DOHH2 (cell line): Measurements from ENCODE around the gene PANK2.

Source experiments
- H3F3A ChIP-seq: fragments of 200-600 bp; sonication (generic), shearing (Covaris generic); 2 replicates; pipeline ENCODE4 v1.6.0; 2016; ENCODE audit warnings: antibody characterized with exemption, mild to moderate bottlenecking; ENCODE audit not compliant: control insufficient read depth, insufficient read depth
- H3K27ac ChIP-seq: fragments of 200-600 bp; sonication (generic); 2 replicates; pipeline ENCODE4 v1.5.1; 2014; ENCODE audit warnings: low read depth, mild to moderate bottlenecking, low read length, moderate library complexity
- H3K27me3 ChIP-seq: fragments of 200-600 bp; sonication (generic); 2 replicates; pipeline ENCODE4 v1.6.1; 2014; ENCODE audit warnings: mild to moderate bottlenecking, low read length, mixed read lengths; ENCODE audit not compliant: control insufficient read depth
- H3K36me3 ChIP-seq: fragments of 200-600 bp; sonication (generic); 2 replicates; pipeline ENCODE4 v1.6.1; 2014; ENCODE audit warnings: mild to moderate bottlenecking, low read length, moderate library complexity, mixed read lengths; ENCODE audit not compliant: control insufficient read depth
- H3K4me1 ChIP-seq: fragments of 200-600 bp; sonication (generic); 2 replicates; pipeline ENCODE4 v1.6.1; 2014; ENCODE audit warnings: mild to moderate bottlenecking, low read length, mixed read lengths; ENCODE audit not compliant: control insufficient read depth
- H3K4me2 ChIP-seq: fragments of 200-600 bp; sonication (generic); 2 replicates; pipeline ENCODE4 v1.6.0; 2014; ENCODE audit warnings: mild to moderate bottlenecking, low read length, moderate library complexity
- H3K4me3 ChIP-seq: fragments of 200-600 bp; sonication (generic); 2 replicates; pipeline ENCODE4 v1.5.1; 2014; ENCODE audit warnings: mild to moderate bottlenecking, low read length, mixed read lengths
- H3K79me2 ChIP-seq: fragments of 200-600 bp; sonication (generic); 2 replicates; pipeline ENCODE4 v1.6.1; 2014; ENCODE audit warnings: mild to moderate bottlenecking, low read length, mixed read lengths; ENCODE audit not compliant: control insufficient read depth
- H3K9me2 ChIP-seq: fragments of 200-600 bp; sonication (generic); replicated peaks from 2 replicates; pipeline ENCODE4 v1.6.1; 2014; ENCODE audit warnings: mild to moderate bottlenecking, low read length, mixed read lengths; ENCODE audit not compliant: control insufficient read depth
- H3K9me3 ChIP-seq: fragments of 200-600 bp; sonication (generic); 2 replicates; pipeline ENCODE4 v1.6.1; 2014; ENCODE audit warnings: antibody characterized with exemption, low read length, mixed read lengths; ENCODE audit not compliant: control insufficient read depth, insufficient read depth
- H4K20me1 ChIP-seq: fragments of 200-600 bp; sonication (generic); 2 replicates; pipeline ENCODE4 v1.6.0; 2014; ENCODE audit warnings: low read depth, mild to moderate bottlenecking, antibody characterized with exemption, low read length, moderate library complexity; ENCODE audit not compliant: control insufficient read depth, insufficient read depth
- CTCF ChIP-seq: fragments of 200-600 bp; sonication (generic); IDR thresholded peaks from one replicate; pipeline ENCODE4 v1.5.1; 2014; ENCODE audit warnings: antibody characterized with exemption, mild to moderate bottlenecking, low read depth, low read length; ENCODE audit not compliant: poor library complexity, severe bottlenecking
- EZH2phosphoT487 ChIP-seq: fragments of 200-600 bp; sonication (generic); IDR thresholded peaks from 2 replicates; pipeline ENCODE4 v1.6.1; 2017; ENCODE audit warnings: borderline replicate concordance, mild to moderate bottlenecking, antibody characterized with exemption, low read length, moderate library complexity, mixed read lengths

PANK2 gene

GRCh38 chr20:3914446-3914845 lies 25.3 kb downstream of the PANK2 start:
- Histone ChIP-seq H3K36me3 (peaks cover 91% of the 10 kb centered on the region), H4K20me1 (peaks cover 22% of the 10 kb centered on the region; the same call in 1 of the 2 replicates), H3K9me2 (no peaks in the 10 kb centered on the region), H3F3A (no peaks in the 10 kb centered on the region; the same call in 1 of the 2 replicates), H3K9me3 (no peaks in the 10 kb centered on the region), H3K79me2 (peaks cover 92% of the 10 kb centered on the region), H3K4me3 (no peak overlapping the region), H3K27ac (no peak overlapping the region), H3K4me1 (peaks cover 3% of the 10 kb centered on the region; the same call in 1 of the 2 replicates), H3K4me2 (no peak overlapping the region), H3K27me3 (no peaks in the 10 kb centered on the region)
- TF ChIP-seq CTCF (no peak), EZH2phosphoT487 (no peak)

- H3F3A ChIP-seq, result no peaks in the 10 kb centered on the region; the same call in 1 of the 2 replicates
- no peaks in the 10 kb centered on the region for H3K27me3 ChIP-seq
- no peak overlapping the region for H3K27ac ChIP-seq
- H3K9me2 ChIP-seq, result no peaks in the 10 kb centered on the region
- peaks cover 90% of the 10 kb centered on the region for H3K36me3 ChIP-seq
- H3K4me1 ChIP-seq, result peaks cover 3% of the 10 kb centered on the region; the same call in 1 of the 2 replicates
- H3K9me3 ChIP-seq, result no peaks in the 10 kb centered on the region
- no peak overlapping the region for H3K4me3 ChIP-seq
- H4K20me1 ChIP-seq, result peaks cover 17% of the 10 kb centered on the region; the same call in 1 of the 2 replicates
- H3K4me2 ChIP-seq, result no peak overlapping the region
- TF ChIP-seq CTCF (no peak), EZH2phosphoT487 (no peak)
- peaks cover 84% of the 10 kb centered on the region for H3K79me2 ChIP-seq
Observed at GRCh38 chr20:3915691-3916090, 26.5 kb downstream of the PANK2 start.

GRCh38 chr20:3916364-3916763 lies 27.2 kb downstream of the PANK2 start:
- Histone ChIP-seq H3K4me3 (no peak overlapping the region), H3K27ac (no peak overlapping the region), H4K20me1 (peaks cover 13% of the 10 kb centered on the region; the same call in 1 of the 2 replicates), H3K79me2 (peaks cover 77% of the 10 kb centered on the region), H3K9me3 (no peaks in the 10 kb centered on the region), H3K4me1 (peaks cover 3% of the 10 kb centered on the region; the same call in 1 of the 2 replicates), H3K4me2 (no peak overlapping the region), H3K9me2 (no peaks in the 10 kb centered on the region), H3F3A (no peaks in the 10 kb centered on the region), H3K36me3 (peaks cover 88% of the 10 kb centered on the region), H3K27me3 (no peaks in the 10 kb centered on the region)
- no peak for TF ChIP-seq CTCF
- TF ChIP-seq EZH2phosphoT487, result no peak
